CD14-positive monocyte (primary cell): ENCODE measurements around the gene DLEC1. TPM values are rescaled to one million over a fixed set of nuclear protein-coding genes. Genes with fewer than 3 reads are reported as not detected.

Experiments
- DNase-seq, 3 donors: peaks; one replicate each; pipeline ENCODE4 v3.0.0-alpha.2; 2011 to 2022
- H2AFZ ChIP-seq: 2 replicates; pipeline ENCODE4 v1.6.0; 2012; ENCODE audit warnings: mild to moderate bottlenecking, low read depth, low read length, inconsistent platforms; ENCODE audit not compliant: insufficient read depth, poor library complexity, severe bottlenecking
- H3K27ac ChIP-seq, 2 donors: 1 replicate in 1 of 2; 2 replicates in 1 of 2; pipeline ENCODE4 v1.5.1; 2012 to 2013; ENCODE audit warnings: low read length in 2 of 2, control low read depth in 1 of 2, inconsistent platforms in 1 of 2, low read depth in 1 of 2, mild to moderate bottlenecking in 1 of 2
- H3K27me3 ChIP-seq, 2 donors: one replicate each; pipeline versions ENCODE4 v1.6.0 to v1.6.1; 2011 to 2013; ENCODE audit warnings: low read length in 2 of 2; ENCODE audit not compliant: control insufficient read depth in 2 of 2, insufficient read depth in 2 of 2
- H3K36me3 ChIP-seq, 2 donors: replicated peaks in 1 of 2; 1 replicate in 1 of 2; 2 replicates in 1 of 2; pipeline versions ENCODE4 v1.5.1 to v1.6.1; 2012 to 2013; ENCODE audit warnings: low read length in 2 of 2, control low read depth in 1 of 2, inconsistent platforms in 1 of 2, mild to moderate bottlenecking in 1 of 2; ENCODE audit not compliant: insufficient read depth in 2 of 2, control insufficient read depth in 1 of 2
- H3K4me1 ChIP-seq, 2 donors: 1 replicate in 1 of 2; 2 replicates in 1 of 2; pipeline versions ENCODE4 v1.5.1 to v1.6.1; 2012 to 2013; ENCODE audit warnings: low read length in 2 of 2, control low read depth in 1 of 2, inconsistent platforms in 1 of 2, mild to moderate bottlenecking in 1 of 2, moderate library complexity in 1 of 2; ENCODE audit not compliant: insufficient read depth in 2 of 2, control insufficient read depth in 1 of 2
- H3K4me2 ChIP-seq: replicated peaks from 2 replicates; pipeline ENCODE3; 2012; ENCODE audit warnings: low read length, moderate library complexity, mild to moderate bottlenecking; ENCODE audit not compliant: poor library complexity, severe bottlenecking; ENCODE audit errors: extremely low read depth
- H3K4me3 ChIP-seq, 3 experiments: fragments of 200-600 bp in 1 of 3; sonication (generic) in 1 of 3; replicated peaks in 1 of 3; 1 replicate in 2 of 3; 2 replicates in 1 of 3; pipeline ENCODE4 v1.5.1; 2011 to 2013; ENCODE audit warnings: low read length in 3 of 3, mild to moderate bottlenecking in 3 of 3, control low read depth in 2 of 3, low read depth in 2 of 3, inconsistent platforms in 1 of 3, moderate library complexity in 1 of 3
- H3K79me2 ChIP-seq: 2 replicates; pipeline ENCODE4 v1.6.0; 2012; ENCODE audit warnings: mild to moderate bottlenecking, control low read depth, inconsistent platforms, low read length, moderate library complexity; ENCODE audit not compliant: insufficient read depth
- H3K9ac ChIP-seq: 2 replicates; pipeline ENCODE4 v1.6.0; 2017; ENCODE audit warnings: low read length, mild to moderate bottlenecking; ENCODE audit not compliant: insufficient read depth, poor library complexity, severe bottlenecking
- H3K9me3 ChIP-seq, 2 donors: replicated peaks in 1 of 2; 1 replicate in 1 of 2; 2 replicates in 1 of 2; pipeline versions ENCODE4 v1.5.1 to v1.6.1; 2012 to 2013; ENCODE audit warnings: low read length in 2 of 2, control low read depth in 1 of 2; ENCODE audit not compliant: control insufficient read depth in 1 of 2, insufficient read depth in 1 of 2
- H4K20me1 ChIP-seq: 2 replicates; pipeline ENCODE4 v1.6.0; 2012; ENCODE audit warnings: mild to moderate bottlenecking, low read length, control low read depth, moderate library complexity; ENCODE audit not compliant: insufficient read depth
- H3K27ac Mint-ChIP-seq, 7 donors: one replicate each; pipeline ENCODE4 v1.8.0; 2020; ENCODE audit warnings: mild to moderate bottlenecking in 7 of 7, mixed read lengths in 7 of 7, moderate library complexity in 6 of 7, inconsistent platforms in 2 of 7
- H3K27me3 Mint-ChIP-seq, 3 donors: one replicate each; pipeline ENCODE4 v1.8.0; 2021 to 2022; ENCODE audit warnings: low read depth in 3 of 3, mild to moderate bottlenecking in 3 of 3, mixed read lengths in 3 of 3, moderate library complexity in 3 of 3, inconsistent platforms in 1 of 3
- H3K36me3 Mint-ChIP-seq, 2 donors: one replicate each; pipeline ENCODE4 v1.8.0; 2020; ENCODE audit warnings: mixed read lengths in 2 of 2, inconsistent platforms in 1 of 2, mild to moderate bottlenecking in 1 of 2
- H3K4me1 Mint-ChIP-seq: one replicate; pipeline ENCODE4 v1.8.0; 2020; ENCODE audit warnings: mild to moderate bottlenecking, mixed read lengths
- H3K4me3 Mint-ChIP-seq, 2 donors: one replicate each; pipeline ENCODE4 v1.8.0; 2020; ENCODE audit warnings: mild to moderate bottlenecking in 2 of 2, mixed read lengths in 2 of 2, moderate library complexity in 1 of 2
- H3K9me3 Mint-ChIP-seq, 7 donors: one replicate each; pipeline ENCODE4 v1.8.0; 2020 to 2022; ENCODE audit warnings: mixed read lengths in 7 of 7, mild to moderate bottlenecking in 6 of 7, moderate library complexity in 6 of 7, inconsistent platforms in 2 of 7
- WGBS: methylation state at CpG from one replicate; pipeline ENCODE4 v1.1.5; 2013; ENCODE audit warnings: missing lambda C conversion rate; ENCODE audit not compliant: insufficient coverage; 5-methylcytosine and 5-hydroxymethylcytosine counted together
- intact Hi-C, 2 donors: fragments of 100-400 bp; cut with micrococcal nuclease; formaldehyde crosslinking; loops; one replicate each; pipeline versions ENCODE4 v1.15.0 to v1.15.1; 2023
- polyA plus RNA-seq, 3 donors: library from polyadenylated mRNA; depleted of rRNA in 1 of 3; unstranded in 2 of 3; stranded (reverse) in 1 of 3; fragments of 300-500 nt in 2 of 3; fragments of >200 nt in 1 of 3; fragmentation: Illumina TruSeq in 2 of 3; gene quantifications; 1 replicate in 2 of 3; 2 replicates in 1 of 3; pipeline ENCODE4 v1.2.3, GENCODE V29; 2012 to 2021
- TF ChIP-seq, protein P1 (sequence below): fragments of 200-600 bp; IDR thresholded peaks from one replicate; pipeline ENCODE4 v1.8.0; 2022; ENCODE audit warnings: antibody characterized with exemption, mild to moderate bottlenecking

DLEC1 gene
- polyA plus RNA-seq, 3 donors = 0.11 to 0.81 (median 0.14) TPM

DNA sequence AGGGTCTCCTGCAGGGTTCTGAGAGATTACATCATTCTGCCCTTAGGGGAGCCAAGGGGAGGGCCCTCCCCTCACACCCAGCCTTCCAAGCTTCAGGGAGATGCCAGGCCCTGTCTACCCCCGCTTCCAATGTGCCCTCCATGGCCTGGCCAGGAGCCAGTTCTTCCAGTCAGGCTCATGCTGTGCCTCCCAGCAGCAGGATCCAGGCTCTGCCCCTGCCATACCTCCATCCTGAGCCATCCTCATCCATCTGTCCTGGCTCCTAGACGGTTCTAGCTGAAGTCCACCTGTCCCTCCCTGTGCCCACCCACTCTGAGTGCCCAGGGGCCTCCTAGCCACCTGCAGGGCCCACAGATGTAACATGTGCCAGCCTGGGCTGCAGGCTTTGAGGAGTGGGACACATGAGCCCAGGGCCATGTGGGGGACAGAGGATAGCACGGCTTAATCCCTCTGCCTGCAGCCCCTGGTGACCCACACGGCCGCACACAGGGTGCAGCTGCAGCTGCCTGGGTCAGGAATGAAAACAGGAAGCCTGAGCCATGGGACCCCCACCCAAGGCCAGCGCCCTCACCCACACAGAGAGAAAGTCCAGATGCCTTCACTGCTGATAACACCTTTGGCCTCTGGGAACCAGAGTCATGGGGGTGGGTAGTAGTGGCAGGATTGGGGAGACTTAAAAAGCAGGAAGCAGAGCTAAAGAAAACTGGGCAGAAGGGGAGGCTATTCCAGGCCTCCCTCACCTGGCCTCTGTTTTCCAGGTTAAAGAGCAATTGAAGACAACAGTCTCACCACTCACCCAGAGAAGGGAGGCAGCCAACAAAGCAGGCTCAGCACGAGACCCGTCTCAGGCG is 21.3 kb upstream of the DLEC1 start:
- H3K36me3 ChIP-seq = peaks cover 10 to 17% of the 10 kb centered on the region in 2 donors

More for the DNA sequence above, 21.3 kb upstream of the DLEC1 start:
- H3K4me3 ChIP-seq = no peak overlapping the region
- intact Hi-C loops = no loop called here
- H3K27me3 ChIP-seq = no peaks in the 10 kb centered on the region
- no peak overlapping the region for H3K4me2 ChIP-seq
- Mint-ChIP-seq H3K27ac (no peak overlapping the region), H3K4me1 (peaks cover 19% of the 10 kb centered on the region), H3K27me3 (peaks cover 0 to 3% (median 2%) of the 10 kb centered on the region in 3 donors), H3K4me3 (no peak overlapping the region), H3K36me3 (peaks cover 30 to 40% of the 10 kb centered on the region in 2 donors), H3K9me3 (peaks cover 6 to 9% (median 8%) of the 10 kb centered on the region in 7 donors)
- no peaks in the 10 kb centered on the region for H4K20me1 ChIP-seq
- peaks cover 12 to 16% of the 10 kb centered on the region in 2 donors for H3K4me1 ChIP-seq
- H2AFZ ChIP-seq = no peak overlapping the region
- no peak overlapping the region for H3K9ac ChIP-seq
- H3K79me2 ChIP-seq = no peaks in the 10 kb centered on the region
- no peak overlapping the region for H3K27ac ChIP-seq
- DNase-seq = no peak
- H3K9me3 ChIP-seq = peaks cover 0 to 5% of the 10 kb centered on the region in 2 donors
- WGBS = 86% methylated on average over 7 of the region's 9 CpGs
- TF ChIP-seq, protein P1, sequence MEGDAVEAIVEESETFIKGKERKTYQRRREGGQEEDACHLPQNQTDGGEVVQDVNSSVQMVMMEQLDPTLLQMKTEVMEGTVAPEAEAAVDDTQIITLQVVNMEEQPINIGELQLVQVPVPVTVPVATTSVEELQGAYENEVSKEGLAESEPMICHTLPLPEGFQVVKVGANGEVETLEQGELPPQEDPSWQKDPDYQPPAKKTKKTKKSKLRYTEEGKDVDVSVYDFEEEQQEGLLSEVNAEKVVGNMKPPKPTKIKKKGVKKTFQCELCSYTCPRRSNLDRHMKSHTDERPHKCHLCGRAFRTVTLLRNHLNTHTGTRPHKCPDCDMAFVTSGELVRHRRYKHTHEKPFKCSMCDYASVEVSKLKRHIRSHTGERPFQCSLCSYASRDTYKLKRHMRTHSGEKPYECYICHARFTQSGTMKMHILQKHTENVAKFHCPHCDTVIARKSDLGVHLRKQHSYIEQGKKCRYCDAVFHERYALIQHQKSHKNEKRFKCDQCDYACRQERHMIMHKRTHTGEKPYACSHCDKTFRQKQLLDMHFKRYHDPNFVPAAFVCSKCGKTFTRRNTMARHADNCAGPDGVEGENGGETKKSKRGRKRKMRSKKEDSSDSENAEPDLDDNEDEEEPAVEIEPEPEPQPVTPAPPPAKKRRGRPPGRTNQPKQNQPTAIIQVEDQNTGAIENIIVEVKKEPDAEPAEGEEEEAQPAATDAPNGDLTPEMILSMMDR = no peak
